IPS DF 4.7 (cell line): Measurements from ENCODE around the gene CHST8.
A peak's percentile ranks its signal among the peaks of the same experiment; 100 is the strongest.

Source experiments
- DNase-seq: peaks from one replicate; pipeline ENCODE4 v3.0.0-alpha.2; 2013; ENCODE audit warnings: low spot score; ENCODE audit errors: extremely low read depth

Gene CHST8

DNA sequence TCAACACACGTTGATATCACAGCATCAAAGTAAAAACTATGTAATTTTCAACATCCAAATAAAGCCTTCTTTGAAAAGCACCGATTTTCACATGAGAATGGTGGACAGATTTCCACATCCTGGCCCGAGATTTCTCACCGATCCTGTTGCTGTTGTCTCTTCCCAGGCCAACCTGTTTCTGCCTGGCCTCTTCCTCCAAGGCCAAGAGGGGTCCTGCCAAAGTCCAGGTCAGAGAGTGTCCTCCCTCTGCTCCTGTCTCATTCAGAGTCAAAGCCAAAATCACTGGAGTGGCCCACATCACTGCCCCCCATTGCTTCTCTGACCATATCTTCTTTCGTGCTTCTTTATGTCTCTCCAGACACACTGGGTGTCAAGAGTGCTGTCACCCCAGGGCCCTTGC lies 49.5 kb downstream of the CHST8 start:
- DNase-seq, result no peak

DNA sequence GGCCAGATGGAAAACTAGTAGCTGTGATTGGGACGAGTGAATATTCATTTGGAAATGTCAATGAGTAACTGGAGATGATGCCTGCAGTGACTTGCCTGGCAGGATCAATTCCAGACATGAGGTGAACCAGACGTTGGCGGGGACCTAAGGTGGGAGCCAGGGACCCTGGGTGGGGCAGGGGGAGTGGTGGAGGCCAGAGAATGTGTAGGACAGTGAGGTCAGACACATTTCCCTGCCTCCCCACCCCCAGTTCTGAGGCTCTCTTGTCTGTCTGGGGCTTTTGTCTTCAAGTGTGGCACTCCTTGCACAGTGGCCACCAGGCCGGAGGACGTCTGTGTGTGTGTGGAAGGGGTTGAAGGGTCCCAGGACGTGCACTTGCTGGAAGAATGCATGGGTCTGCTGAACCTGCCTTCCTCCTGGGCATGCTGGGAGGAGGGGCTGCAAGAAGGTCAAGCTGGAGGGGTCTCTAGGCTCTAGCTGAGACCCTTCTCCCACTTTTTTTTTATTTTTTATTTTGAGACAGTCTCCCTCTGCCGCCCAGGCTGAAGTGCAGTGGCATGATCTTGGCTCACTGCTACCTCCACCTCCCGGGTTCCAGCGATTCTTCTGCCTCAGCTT lies 51.6 kb downstream of the CHST8 start:
- no peak for DNase-seq

DNA sequence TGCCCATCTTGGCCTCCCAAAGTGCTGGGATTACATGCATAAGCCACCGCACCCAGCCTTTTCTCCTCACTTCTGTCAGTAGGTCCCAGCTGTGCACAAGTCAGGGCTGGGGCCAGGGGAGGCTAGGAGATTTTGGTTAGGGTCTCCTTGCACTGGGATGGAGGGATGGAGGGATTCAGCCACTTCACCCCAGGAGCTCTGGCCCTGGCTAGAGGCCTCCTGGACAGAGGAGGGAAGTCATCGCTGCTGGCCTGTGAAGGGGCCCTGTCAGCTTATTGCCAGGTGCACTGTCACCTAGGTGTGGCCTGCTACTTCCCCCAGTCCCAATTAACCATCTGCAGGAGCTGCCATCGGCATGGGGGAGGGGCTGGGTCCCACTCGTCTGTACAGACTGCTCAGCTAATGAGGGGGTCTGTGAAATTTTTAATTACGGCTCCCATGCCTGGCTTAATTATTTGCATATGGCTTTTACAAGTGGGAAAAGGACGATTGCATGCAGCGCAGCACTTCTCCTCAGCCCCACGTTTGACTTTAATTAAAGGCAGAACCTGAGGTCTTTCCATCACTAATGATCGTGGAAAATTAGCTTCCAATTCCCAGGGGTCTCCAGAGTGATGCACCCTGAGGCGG lies 52.4 kb downstream of the CHST8 start:
- DNase-seq, result no peak

DNA sequence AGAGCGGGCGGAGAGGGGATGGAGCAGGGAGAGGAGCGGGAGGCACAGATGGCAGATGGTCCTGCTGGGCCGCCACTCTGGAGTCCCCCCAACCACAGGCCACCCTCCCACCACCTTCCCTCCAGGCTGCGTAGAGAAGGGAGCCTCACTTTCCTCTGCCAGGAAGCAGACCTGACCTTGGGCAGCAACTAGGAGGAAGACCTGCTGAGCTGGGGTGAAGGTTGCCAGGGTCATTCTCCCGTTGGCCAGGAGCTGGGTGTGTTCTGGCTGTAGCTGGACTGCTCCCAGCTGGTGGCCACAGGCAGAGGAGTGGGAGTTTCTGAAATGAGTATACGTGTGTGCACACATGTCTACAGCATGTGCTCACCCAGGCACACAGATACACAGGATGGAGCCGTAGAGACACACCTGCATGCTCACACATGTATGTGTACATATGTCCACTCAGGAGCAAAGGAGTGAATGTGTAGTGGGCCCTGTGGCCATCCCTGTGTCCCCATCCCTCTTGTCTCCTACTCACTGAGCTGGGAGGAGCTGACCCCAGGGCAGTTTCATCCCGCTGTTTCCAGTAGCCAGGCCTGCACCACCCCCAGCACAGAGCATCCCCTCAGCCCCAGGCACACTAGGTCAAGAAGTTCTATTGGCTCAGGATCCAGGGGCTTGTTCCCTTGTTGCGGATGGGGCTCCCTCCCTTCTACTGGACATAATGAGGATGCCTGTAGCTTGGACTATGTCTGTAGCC lies 53.0 kb downstream of the CHST8 start:
- no peak for DNase-seq

DNA sequence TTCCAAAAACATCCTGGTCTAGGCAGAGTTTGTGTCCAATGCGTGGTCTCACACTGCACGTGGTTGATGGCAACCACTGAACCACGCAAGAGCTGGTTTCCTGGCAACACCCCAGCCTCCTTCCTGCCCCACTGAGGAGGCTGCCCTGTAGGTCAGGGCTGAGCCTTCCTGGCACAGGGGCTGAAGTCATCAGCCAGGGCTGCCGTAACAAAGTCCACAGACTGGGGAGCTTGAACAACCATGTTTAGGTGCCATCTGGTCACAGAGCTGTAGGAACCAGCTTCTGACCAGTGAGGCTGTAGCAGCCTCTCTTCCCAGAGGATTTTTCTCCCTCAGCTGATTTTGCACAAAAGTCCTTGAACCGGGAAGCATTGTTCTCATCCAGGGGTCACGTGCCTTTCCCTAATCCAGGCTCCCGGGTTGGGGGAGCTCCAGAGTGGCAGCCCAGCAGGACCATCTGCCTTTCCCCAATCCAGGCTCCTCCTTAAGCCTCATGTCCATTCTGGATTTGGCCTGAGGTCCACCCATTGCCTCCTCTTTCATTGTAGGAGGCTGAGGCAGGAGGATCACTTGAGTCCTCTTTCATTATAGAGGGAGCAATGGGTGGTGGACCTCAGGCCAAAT lies 53.9 kb downstream of the CHST8 start:
- no peak for DNase-seq

DNA sequence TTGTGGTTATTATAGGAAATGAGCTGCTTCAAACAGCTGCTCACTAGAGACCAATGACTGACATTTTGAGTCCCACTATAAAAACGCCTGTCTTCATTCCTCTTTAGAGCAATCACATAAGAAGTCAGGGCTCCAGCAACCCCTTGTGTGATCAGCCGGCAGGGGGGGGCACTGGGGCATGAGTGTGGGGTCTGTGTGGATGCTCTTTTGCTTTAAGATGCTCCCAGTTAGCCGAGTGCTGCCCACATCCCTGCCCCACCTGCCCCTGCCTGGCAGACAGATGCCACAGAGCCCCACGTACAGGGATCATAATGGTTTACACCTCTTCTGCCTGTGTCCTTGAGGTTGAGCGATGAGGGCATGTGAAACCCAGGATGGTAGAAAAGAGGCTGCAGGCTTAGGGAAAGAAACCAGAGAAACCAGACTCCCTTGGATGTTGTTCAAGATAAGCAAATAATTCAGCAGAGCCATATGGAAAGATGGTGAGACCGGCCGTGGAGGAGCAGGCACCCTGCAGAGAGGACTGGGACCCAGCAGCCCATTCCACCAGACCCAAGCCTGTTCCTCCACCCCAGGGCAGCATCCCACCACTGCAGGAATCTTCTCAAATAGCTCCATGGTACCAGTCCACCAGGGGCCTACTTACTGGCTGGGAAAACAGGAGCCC lies 55.4 kb downstream of the CHST8 start:
- no peak for DNase-seq

DNA sequence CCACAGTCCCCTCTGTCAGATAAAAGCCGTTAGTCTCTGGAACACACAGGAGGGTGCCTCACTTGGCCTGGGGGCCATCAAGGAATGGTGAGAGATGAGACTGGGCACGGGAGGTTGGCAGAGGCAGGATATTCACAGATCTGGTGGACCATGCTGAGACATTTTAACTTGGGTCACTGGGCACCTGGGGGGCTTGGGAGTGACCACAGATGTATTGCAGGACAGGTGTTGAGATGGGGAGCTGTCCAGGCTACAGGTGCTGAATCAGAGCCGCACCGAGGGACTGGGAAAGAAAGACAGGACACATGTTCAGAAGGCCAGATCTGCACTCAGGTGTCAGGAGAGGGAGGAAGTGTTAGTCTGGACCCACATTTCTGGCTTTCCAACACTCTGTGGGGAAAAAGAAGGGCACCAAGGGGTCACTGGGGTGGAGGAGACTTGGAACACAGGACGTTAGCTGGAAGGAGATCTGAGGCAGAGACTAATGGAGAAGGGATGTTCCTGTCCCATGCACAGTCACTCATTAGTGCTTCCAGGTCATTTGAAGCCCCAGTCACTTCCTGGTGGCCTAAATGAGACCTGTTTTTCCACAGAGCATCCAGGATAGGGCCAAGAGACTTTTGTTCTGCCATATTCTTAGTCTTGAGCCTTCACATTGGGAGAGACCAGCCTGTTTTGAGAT lies 56.1 kb downstream of the CHST8 start:
- DNase-seq, result no peak

DNA sequence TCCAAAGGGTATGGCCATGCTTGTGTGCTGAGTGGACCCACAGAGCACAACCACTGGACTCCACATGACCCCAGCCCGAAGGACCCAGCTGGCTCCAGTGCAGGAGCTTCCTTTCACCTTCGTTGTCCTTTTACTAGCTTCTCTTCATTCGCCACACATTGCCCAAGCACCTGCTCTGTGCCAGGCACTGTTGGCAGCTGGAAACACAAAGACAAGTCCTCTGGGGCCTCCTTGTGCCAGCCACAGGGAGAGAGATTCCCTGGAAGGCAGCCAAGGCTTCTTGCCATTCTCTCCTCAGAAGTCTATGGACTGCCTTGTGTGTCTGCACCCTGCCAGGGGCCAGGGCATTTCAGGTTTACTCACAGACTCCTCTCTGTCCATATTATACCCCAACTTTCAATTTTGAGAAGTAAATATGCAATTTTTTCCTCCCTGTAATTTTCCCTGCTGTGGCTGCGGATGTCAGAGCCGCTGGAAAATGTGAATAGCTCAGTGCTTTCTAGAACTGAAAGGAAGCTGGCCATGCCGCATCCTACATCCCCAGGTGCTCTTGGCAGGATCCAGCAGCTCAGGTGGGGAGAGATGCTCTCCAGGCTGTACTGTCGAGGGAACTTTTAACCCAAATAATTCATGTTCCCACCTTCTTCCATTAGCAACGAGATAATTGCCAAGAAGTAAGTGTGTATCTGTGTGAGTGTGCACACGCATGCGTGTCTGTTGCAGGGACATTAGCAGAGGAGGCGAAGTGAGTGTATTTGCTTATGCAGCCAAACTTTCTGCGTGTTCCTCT lies 57.2 kb downstream of the CHST8 start:
- DNase-seq, result no peak

DNA sequence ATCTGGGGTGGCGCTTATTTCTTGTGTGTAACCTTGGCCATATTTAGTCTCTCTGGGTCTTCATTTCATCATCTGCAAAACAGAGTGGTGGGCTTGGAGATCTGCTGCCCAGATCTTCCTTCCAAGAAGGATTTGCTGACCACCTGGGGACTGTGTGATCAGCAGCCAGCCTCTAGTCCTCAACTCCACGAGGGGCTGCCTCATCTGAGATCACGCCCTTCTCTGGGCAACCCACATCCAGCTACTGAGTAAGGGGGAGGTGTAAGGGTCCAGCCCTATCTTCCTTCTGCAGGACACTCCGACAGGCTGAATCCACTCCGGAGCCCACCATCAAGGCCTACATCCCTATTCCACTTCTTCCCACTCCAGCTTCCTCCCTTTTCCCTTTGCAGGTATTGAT lies 57.9 kb downstream of the CHST8 start:
- no peak for DNase-seq

DNA sequence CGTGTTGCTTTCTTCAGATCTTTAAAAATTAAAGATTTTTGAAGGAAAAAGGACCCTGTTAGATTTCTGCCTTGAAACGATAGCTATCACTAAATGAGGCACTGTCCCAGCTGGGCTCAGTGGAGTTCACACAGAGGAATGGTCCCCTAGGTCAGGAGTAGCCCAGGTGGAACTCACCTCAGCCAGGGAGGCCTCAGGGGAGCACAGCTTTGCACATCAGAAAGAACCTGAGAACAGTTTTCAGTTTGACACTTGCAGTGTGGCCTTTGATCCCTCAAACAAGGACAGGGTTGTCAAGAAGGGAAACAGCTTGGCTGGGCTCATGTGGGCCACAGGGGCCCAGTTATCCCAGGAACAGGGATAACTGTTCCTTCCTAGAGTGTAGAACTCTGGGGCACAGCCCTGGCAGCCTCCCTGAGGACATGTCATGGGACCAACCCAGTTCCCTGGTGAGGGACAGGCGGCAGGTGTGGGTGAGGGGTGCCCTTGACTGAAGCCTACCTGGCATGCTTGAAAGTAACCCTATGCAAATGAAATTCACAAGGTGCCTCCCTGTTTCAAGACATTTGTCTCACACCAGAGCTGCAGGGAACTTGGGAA lies 59.4 kb downstream of the CHST8 start:
- DNase-seq, result no peak

DNA sequence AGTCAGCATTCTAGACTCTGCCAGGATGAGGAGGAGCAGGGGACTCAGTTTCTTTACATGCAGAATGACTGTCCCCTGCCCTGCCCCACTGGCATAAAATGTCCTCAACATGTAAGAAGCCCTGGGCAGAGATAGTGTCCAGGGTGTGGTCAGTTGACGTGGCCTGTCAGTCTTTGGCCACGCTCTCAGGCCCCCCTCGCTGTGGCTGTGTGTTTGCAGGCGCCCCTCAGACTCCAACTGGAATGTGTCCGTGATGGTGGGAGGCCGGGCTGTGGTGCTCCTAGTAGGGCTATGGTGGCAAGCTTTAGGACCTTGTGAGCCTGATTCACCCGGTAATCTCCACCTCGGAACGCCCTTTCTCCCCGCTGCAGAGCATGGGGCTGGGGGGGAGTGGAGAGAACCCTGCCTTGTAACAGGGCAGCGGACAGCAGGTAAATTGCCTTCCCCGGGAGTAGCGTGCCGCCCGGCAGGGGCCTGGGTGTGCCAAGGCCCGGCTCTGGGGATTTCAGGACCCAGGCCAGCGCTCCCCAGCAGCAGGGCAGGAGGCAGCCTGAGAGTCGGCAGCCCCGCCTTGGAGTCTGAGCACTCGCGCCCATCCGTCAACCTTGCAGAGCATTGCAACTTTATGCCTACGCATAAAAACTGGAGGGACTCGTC lies 62.3 kb downstream of the CHST8 start:
- peak; percentile 28 for DNase-seq

DNA sequence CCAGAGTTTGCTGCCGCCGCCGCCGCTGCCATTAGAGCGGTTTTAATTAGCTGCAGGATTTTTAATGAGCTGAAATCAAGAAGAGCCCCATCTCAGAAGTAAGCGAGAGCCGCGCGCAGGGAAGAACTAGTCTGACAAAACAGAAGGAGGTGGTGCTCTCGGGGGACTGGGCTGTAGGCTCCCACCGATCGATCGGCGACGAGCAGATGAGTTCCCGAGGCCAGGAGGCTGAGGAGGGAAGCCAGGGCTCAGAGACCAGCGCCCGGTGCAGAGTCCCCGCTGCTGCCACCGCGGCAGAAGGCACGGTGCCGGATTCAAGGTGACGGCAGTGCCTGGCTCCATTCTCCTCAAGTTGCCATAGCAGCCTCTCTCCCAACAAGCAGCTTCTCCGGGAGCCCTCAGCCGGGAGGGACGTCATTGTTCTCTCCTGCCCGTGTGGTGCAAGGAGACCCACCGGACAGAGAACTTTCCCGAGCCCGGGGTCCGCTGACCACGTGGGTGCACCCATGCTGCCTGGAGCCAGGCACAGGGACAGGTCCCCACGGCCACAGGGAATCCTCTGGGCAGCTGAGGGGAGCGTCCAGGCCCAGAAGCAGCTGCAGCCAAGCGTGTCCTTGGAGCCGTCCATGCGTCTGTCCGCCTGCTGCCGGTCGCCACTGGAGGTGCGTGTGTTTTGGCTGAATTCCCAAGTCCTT lies 62.9 kb downstream of the CHST8 start:
- no peak for DNase-seq

DNA sequence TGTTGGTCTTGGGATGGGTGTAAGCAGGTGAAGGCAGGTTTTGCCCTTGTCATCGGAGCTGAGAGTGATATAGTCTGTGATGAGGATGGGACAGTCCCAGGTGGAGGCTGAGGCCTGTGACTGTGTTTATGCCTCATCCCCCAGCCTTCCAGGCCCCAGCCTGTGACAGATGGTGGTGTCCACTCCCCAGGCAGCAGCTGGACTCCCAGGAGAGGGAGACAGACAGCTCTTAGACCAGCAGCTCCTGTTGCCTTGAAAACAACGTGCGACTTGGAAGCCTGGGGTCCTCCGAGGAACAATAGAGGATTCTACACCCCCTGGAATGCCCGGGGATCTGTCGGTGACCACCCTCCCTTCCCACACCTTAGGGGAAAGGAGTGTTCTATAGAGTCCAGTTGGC lies 63.8 kb downstream of the CHST8 start:
- DNase-seq, result no peak

DNA sequence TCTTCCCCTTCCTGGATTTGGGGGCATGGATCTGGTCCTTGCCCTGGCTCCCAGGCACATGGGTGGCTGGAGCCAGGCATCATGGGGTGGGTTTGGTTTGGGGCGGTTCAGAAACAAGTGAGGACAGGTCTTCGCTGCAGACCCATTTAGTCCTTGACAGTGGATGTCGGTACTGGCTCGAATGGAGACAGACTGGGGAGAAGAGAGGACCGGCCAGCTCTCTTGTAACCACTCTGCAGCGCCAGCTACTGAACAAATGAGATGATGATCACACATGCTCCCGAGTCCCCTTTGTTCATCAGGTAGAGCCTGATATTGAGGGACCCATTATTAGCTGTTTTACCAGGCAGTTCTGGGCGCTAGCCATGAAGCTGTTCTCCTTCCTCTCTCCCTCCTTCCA lies 64.5 kb downstream of the CHST8 start:
- no peak for DNase-seq

DNA sequence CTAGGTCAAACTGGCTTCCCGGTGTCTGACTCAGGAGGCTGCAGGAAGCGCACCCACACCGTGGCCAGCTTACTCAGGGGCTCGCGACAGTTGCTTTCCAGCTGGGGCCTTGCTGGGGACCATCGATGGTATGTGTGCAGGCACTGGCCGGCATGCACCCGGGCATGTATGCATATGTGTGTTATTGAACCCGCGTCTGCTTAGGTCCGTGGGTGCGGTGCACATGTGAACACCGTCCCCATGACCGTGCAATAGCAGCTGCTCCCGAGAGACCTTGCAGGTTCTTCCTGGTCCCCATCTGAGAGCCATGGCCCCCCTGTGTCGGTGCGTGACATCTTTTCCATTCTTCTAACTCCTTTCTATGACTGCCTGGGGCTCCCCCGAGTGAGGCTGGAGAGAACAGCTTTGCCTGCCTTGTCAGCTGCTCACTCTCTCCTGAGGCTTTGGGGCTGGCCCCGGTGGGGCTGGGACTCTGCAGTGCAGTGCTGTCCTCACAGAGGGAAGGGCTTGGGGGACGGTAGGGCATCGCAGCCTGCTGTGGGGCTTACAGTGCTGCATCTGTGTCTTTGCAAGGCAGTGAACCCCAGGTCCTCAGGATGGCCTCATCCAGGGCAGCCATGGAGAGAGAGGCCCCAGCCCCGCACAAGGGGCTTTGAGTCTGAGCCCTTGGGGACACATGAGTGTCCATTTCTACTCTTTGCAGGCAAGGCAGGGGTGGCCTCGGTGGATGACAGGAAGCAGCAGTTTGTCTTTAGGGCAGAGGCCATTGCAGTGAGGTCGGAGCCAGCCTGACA lies 65.1 kb downstream of the CHST8 start:
- DNase-seq, result no peak

DNA sequence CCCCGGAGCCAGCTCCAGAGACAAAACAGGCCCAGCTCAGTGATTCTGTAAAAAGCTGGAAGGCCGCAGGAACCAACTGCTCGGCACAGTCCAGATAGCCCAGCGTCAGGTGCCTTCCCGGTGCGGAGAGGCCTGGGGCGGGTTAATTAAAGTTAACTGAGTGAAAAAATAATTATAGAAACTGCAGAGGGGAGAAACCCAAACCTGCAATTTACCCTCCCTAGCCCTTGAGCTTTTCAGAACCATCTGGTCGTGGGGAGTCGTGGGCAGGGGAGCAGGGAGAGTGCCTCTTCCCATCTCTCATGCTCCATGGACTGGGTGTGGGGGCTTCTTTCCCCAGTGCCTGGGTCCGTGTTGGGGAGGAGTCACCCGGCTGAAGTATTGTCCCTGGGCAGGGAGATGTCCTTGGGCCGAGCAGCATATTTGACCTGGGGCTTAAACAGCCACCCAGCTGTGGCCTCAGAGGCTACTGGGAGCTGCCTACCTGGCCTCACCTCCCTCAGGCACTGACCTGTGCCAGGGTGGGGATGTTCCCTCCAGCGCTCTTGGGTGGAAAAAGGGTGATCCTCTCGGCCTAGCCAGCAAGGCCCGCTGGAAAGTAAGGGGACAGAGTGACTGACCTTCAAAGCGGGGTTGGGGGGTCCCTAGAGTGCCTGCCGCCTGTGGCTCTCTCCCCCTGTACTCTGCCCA lies 65.9 kb downstream of the CHST8 start:
- DNase-seq, result no peak

DNA sequence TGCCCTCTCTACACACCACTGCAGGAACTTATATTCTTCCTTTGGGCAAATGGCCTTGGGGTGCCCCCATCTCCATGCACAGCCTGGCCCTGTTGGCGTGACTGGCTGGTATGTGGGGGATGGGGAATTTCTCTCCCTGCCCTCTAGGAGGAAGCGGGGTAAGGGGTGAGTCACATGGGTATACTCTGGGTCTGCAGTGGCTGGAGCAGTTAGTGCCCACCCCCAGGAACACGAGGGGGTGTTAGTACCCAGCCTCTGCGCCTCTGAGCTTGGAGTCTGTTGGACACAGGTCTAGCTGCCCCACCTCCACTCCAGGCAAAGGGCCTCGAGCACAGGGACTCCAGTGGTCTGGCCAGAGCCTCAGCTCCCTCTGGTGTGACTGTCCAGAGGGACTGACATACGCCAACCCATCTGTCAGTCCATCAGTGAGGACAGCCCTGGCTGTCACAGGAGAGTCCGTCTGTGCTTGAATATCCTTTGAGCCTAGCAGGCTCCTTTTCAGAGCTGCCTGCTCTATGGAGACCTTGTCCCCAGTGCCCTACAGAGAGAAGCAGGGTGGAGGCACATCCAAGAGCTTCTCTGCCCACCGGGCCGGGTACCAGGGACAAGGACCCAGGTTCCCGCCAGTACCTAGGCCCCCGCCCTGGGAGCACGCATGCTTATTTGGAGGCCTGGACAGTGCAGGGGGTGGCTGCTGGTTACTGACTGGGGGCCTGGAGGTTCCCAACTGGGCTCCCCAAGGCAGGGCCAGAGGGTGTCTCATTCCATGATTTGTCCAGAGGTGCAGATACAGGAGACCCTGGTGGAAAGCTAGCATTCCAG lies 66.6 kb downstream of the CHST8 start:
- DNase-seq, result no peak
